Neural progenitor cell (in vitro differentiated cells): ENCODE results near the gene MYL12B. TPM values are rescaled to one million over a fixed set of nuclear protein-coding genes. Genes with fewer than 3 reads are reported as not detected.

Source experiments
- DNase-seq: peaks from one replicate; pipeline ENCODE4 v3.0.0-alpha.2; 2016; ENCODE audit warnings: low spot score
- H2AFZ ChIP-seq: fragments of 200-600 bp; sonication (generic); replicated peaks from 2 replicates; pipeline ENCODE4 v1.6.1; 2016; ENCODE audit warnings: antibody characterized with exemption
- H3F3A ChIP-seq: fragments of 200-600 bp; sonication (generic); 2 replicates; pipeline ENCODE4 v1.6.1; 2016; ENCODE audit warnings: antibody characterized with exemption, low read depth
- H3K27ac ChIP-seq: fragments of 200-600 bp; sonication (generic); 2 replicates; pipeline ENCODE4 v1.5.1; 2016; ENCODE audit warnings: mild to moderate bottlenecking
- H3K27me3 ChIP-seq: fragments of 200-600 bp; sonication (generic); 2 replicates; pipeline ENCODE4 v1.6.1; 2016; ENCODE audit warnings: mild to moderate bottlenecking, moderate library complexity
- H3K36me3 ChIP-seq: fragments of 200-600 bp; sonication (generic); 2 replicates; pipeline ENCODE4 v1.5.1; 2016
- H3K4me1 ChIP-seq: fragments of 200-600 bp; sonication (generic); 2 replicates; pipeline ENCODE4 v1.6.1; 2016; ENCODE audit warnings: mixed run types
- H3K4me2 ChIP-seq: fragments of 200-600 bp; sonication (generic); 2 replicates; pipeline ENCODE4 v1.6.1; 2016
- H3K4me3 ChIP-seq: fragments of 200-600 bp; sonication (generic); 2 replicates; pipeline ENCODE4 v1.5.1; 2016
- H3K79me2 ChIP-seq: fragments of 200-600 bp; sonication (generic); 2 replicates; pipeline ENCODE4 v1.6.1; 2016; ENCODE audit warnings: low read depth
- H3K9ac ChIP-seq: fragments of 200-600 bp; sonication (generic); 2 replicates; pipeline ENCODE4 v1.6.1; 2016
- H3K9me3 ChIP-seq: fragments of 200-600 bp; sonication (generic); 2 replicates; pipeline ENCODE4 v1.5.1; 2016; ENCODE audit warnings: low read depth
- H4K20me1 ChIP-seq: fragments of 200-600 bp; sonication (generic); 2 replicates; pipeline ENCODE4 v1.6.1; 2016; ENCODE audit warnings: low read depth
- H3K27ac Mint-ChIP-seq: 3 replicates; pipeline ENCODE4 v1.8.0; 2021; ENCODE audit warnings: mixed read lengths
- H3K27me3 Mint-ChIP-seq: 2 replicates; pipeline ENCODE4 v1.8.0; 2022; ENCODE audit warnings: low read depth, mild to moderate bottlenecking, inconsistent platforms, moderate library complexity, mixed read lengths; ENCODE audit not compliant: insufficient read depth
- H3K36me3 Mint-ChIP-seq: 3 replicates; pipeline ENCODE4 v1.8.0; 2021; ENCODE audit warnings: mixed read lengths
- H3K4me1 Mint-ChIP-seq: 3 replicates; pipeline ENCODE4 v1.8.0; 2021; ENCODE audit warnings: mixed read lengths
- H3K4me3 Mint-ChIP-seq: 3 replicates; pipeline ENCODE4 v1.8.0; 2021; ENCODE audit warnings: mild to moderate bottlenecking, moderate library complexity, mixed read lengths
- H3K9me3 Mint-ChIP-seq: 3 replicates; pipeline ENCODE4 v1.8.0; 2020; ENCODE audit warnings: mixed read lengths
- EZH2 ChIP-seq: fragments of 200-600 bp; sonication (generic); IDR thresholded peaks from 2 replicates; pipeline ENCODE4 v1.6.1; 2017; ENCODE audit warnings: antibody characterized with exemption, mild to moderate bottlenecking, moderate library complexity
- EZH2phosphoT487 ChIP-seq: fragments of 200-600 bp; sonication (generic); IDR thresholded peaks from 2 replicates; pipeline ENCODE4 v1.6.1; 2017; ENCODE audit warnings: antibody characterized with exemption
- total RNA-seq: library from RNA; depleted of rRNA; stranded (reverse); fragments of >200 nt; gene quantifications from 2 replicates; pipeline ENCODE4 v1.2.3, GENCODE V29; 2015; ENCODE audit warnings: low replicate concordance
- TF ChIP-seq, protein P1 (sequence below): fragments of 200-600 bp; sonication (generic); IDR thresholded peaks from 2 replicates; pipeline ENCODE4 v1.5.1; 2017; ENCODE audit warnings: antibody characterized with exemption, mild to moderate bottlenecking

The MYL12B gene
- total RNA-seq, 1 donor from 2014 or later, result 152 TPM

GRCh38 chr18:3321133-3321812 lies 59.3 kb downstream of the MYL12B start:
- Histone ChIP-seq H3K4me3 (no peak overlapping the region), H3K9me3 (no peaks in the 10 kb centered on the region), H3K9ac (no peak overlapping the region), H4K20me1 (no peaks in the 10 kb centered on the region), H2AFZ (no peak overlapping the region), H3K36me3 (no peaks in the 10 kb centered on the region), H3K79me2 (no peaks in the 10 kb centered on the region), H3K27me3 (no peaks in the 10 kb centered on the region), H3K4me1 (no peaks in the 10 kb centered on the region), H3K4me2 (no peak overlapping the region), H3K27ac (no peak overlapping the region), H3F3A (no peaks in the 10 kb centered on the region)
- Mint-ChIP-seq H3K27ac (no peak overlapping the region), H3K4me3 (no peak overlapping the region), H3K27me3 (peaks cover 5% of the 10 kb centered on the region), H3K9me3 (peaks cover 6% of the 10 kb centered on the region), H3K36me3 (peaks cover 1% of the 10 kb centered on the region), H3K4me1 (peaks cover 5% of the 10 kb centered on the region)
- DNase-seq, result no peak
- TF ChIP-seq EZH2phosphoT487, result no peak

- TF ChIP-seq EZH2phosphoT487 (no peak), EZH2 (no peak)
- TF ChIP-seq, protein P1, sequence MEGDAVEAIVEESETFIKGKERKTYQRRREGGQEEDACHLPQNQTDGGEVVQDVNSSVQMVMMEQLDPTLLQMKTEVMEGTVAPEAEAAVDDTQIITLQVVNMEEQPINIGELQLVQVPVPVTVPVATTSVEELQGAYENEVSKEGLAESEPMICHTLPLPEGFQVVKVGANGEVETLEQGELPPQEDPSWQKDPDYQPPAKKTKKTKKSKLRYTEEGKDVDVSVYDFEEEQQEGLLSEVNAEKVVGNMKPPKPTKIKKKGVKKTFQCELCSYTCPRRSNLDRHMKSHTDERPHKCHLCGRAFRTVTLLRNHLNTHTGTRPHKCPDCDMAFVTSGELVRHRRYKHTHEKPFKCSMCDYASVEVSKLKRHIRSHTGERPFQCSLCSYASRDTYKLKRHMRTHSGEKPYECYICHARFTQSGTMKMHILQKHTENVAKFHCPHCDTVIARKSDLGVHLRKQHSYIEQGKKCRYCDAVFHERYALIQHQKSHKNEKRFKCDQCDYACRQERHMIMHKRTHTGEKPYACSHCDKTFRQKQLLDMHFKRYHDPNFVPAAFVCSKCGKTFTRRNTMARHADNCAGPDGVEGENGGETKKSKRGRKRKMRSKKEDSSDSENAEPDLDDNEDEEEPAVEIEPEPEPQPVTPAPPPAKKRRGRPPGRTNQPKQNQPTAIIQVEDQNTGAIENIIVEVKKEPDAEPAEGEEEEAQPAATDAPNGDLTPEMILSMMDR, result no peak
- Histone ChIP-seq H3K9ac (no peak overlapping the region), H4K20me1 (no peaks in the 10 kb centered on the region), H3K4me1 (no peaks in the 10 kb centered on the region), H3K4me2 (no peak overlapping the region), H3F3A (no peaks in the 10 kb centered on the region), H3K27ac (no peak overlapping the region), H3K36me3 (no peaks in the 10 kb centered on the region), H3K27me3 (no peaks in the 10 kb centered on the region), H3K79me2 (no peaks in the 10 kb centered on the region), H2AFZ (no peak overlapping the region), H3K9me3 (no peaks in the 10 kb centered on the region), H3K4me3 (no peak overlapping the region)
- H3K27me3 Mint-ChIP-seq, result peaks cover 5% of the 10 kb centered on the region
- no peak for DNase-seq
- H3K27ac Mint-ChIP-seq, result no peak overlapping the region
- H3K9me3 Mint-ChIP-seq, result no peaks in the 10 kb centered on the region
- H3K4me1 Mint-ChIP-seq, result peaks cover 5% of the 10 kb centered on the region
- H3K36me3 Mint-ChIP-seq, result no peaks in the 10 kb centered on the region
- H3K4me3 Mint-ChIP-seq, result no peak overlapping the region
These were observed 62.0 kb downstream of the MYL12B start for GRCh38 chr18:3323900-3324299.

Other genes with a start within 250 kb of the MYL12B start
- gene LPIN2, start 249.0 kb upstream of the MYL12B start, total RNA-seq, result 32.1 and 35.5 TPM in 2 replicates
- 0.45 and 1.4 TPM in 2 replicates for gene MYOM1, start 42.2 kb upstream of the MYL12B start, total RNA-seq
- 222 and 365 TPM in 2 replicates for gene MYL12A, start 14.3 kb upstream of the MYL12B start, total RNA-seq
- 260 and 261 TPM in 2 replicates for gene TGIF1, start 188.0 kb downstream of the MYL12B start, total RNA-seq